ENCODE results near the gene RC3H1. TPM values are rescaled to one million over a fixed set of nuclear protein-coding genes. Genes with fewer than 3 reads are reported as not detected.

Gene RC3H1
- total RNA-seq, 2 donors from 2014 or later, result 43.5 to 51.9 TPM

GRCh38 chr1:173963477-173963876, 58.7 kb downstream of the RC3H1 start:
- Mint-ChIP-seq H3K9me3 (no peaks in the 10 kb centered on the region), H3K4me3 (no peak overlapping the region), H3K27me3 (ENCODE audit: insufficient read depth) (no peaks in the 10 kb centered on the region), H3K4me1 (no peaks in the 10 kb centered on the region), H3K27ac (no peak overlapping the region), H3K36me3 (ENCODE audit: low read depth) (peaks cover 73% of the 10 kb centered on the region)
- Histone ChIP-seq H3K9ac (ENCODE audit: extremely low read depth, low read length, poor library complexity, severe bottlenecking) (no peak overlapping the region), H3K4me1 (ENCODE audit: control insufficient read depth, insufficient read depth, low read length) (no peaks in the 10 kb centered on the region), H3K27me3 (ENCODE audit: control insufficient read depth, insufficient read depth, low read length, poor library complexity, severe bottlenecking) (no peaks in the 10 kb centered on the region), H3K4me3 (ENCODE audit: low read length) (no peak overlapping the region), H3K27ac (ENCODE audit: low read depth, low read length) (no peak overlapping the region), H3K36me3 (ENCODE audit: control insufficient read depth, insufficient read depth, low read length) (peaks cover 86% of the 10 kb centered on the region), H3K9me3 (ENCODE audit: control insufficient read depth, low read length) (no peaks in the 10 kb centered on the region)
- TF ChIP-seq CTCF (conservative IDR thresholded peaks at IDR 0.05), result no peak
- WGBS, 2 experiments (ENCODE audit: insufficient coverage in 1 of 2, insufficient read length in 1 of 2), result no CpG with 5 or more reads among the region's 1 CpG
- no peak for DNase-seq

- no peaks in the 10 kb centered on the region for H3K9me3 Mint-ChIP-seq
- Histone ChIP-seq H3K4me1 (ENCODE audit: control insufficient read depth, insufficient read depth, low read length) (no peaks in the 10 kb centered on the region), H3K36me3 (ENCODE audit: control insufficient read depth, insufficient read depth, low read length) (peaks cover 82% of the 10 kb centered on the region), H3K27me3 (ENCODE audit: control insufficient read depth, insufficient read depth, low read length, poor library complexity, severe bottlenecking) (no peaks in the 10 kb centered on the region), H3K9me3 (ENCODE audit: control insufficient read depth, low read length) (no peaks in the 10 kb centered on the region), H3K9ac (ENCODE audit: extremely low read depth, low read length, poor library complexity, severe bottlenecking) (no peak overlapping the region), H3K27ac (ENCODE audit: low read depth, low read length) (no peak overlapping the region), H3K4me3 (ENCODE audit: low read length) (no peak overlapping the region)
- no peaks in the 10 kb centered on the region for H3K4me1 Mint-ChIP-seq
- peaks cover 71% of the 10 kb centered on the region for H3K36me3 Mint-ChIP-seq (ENCODE audit: low read depth)
- TF ChIP-seq CTCF (conservative IDR thresholded peaks at IDR 0.05), result no peak
- H3K27ac Mint-ChIP-seq, result peak overlapping the region; percentile 20
- DNase-seq, result no peak
- no peak overlapping the region for H3K4me3 Mint-ChIP-seq
- H3K27me3 Mint-ChIP-seq (ENCODE audit: insufficient read depth), result no peaks in the 10 kb centered on the region
- 85 to 97% methylated on average over 3 to 5 of the region's 5 CpGs for WGBS, 2 experiments (ENCODE audit: insufficient coverage in 1 of 2, insufficient read length in 1 of 2)
Observed at GRCh38 chr1:173960625-173961024, 61.5 kb downstream of the RC3H1 start.

- H3K9me3 ChIP-seq (ENCODE audit: control insufficient read depth, low read length), result peaks cover 3% of the 10 kb centered on the region
- H3K4me3 ChIP-seq (ENCODE audit: low read length), result no peak overlapping the region
- Mint-ChIP-seq H3K9me3 (no peaks in the 10 kb centered on the region), H3K4me1 (no peaks in the 10 kb centered on the region), H3K36me3 (ENCODE audit: low read depth) (peaks cover 64% of the 10 kb centered on the region), H3K27ac (no peak overlapping the region), H3K4me3 (no peak overlapping the region), H3K27me3 (ENCODE audit: insufficient read depth) (no peaks in the 10 kb centered on the region)
- no peaks in the 10 kb centered on the region for H3K4me1 ChIP-seq (ENCODE audit: control insufficient read depth, insufficient read depth, low read length)
- H3K27ac ChIP-seq (ENCODE audit: low read depth, low read length), result no peak overlapping the region
- TF ChIP-seq CTCF (conservative IDR thresholded peaks at IDR 0.05), result no peak
- H3K27me3 ChIP-seq (ENCODE audit: control insufficient read depth, insufficient read depth, low read length, poor library complexity, severe bottlenecking), result no peaks in the 10 kb centered on the region
- peaks cover 80% of the 10 kb centered on the region for H3K36me3 ChIP-seq (ENCODE audit: control insufficient read depth, insufficient read depth, low read length)
- no peak overlapping the region for H3K9ac ChIP-seq (ENCODE audit: extremely low read depth, low read length, poor library complexity, severe bottlenecking)
- DNase-seq, result no peak
Observed at GRCh38 chr1:173954179-173954578, 68.0 kb downstream of the RC3H1 start.
